ENCODE data around the gene IFNA13.
A peak's percentile ranks its signal among the peaks of the same experiment; 100 is the strongest.

IFNA13 gene

GRCh38 chr9:21317956-21318923 is 49.6 kb downstream of the IFNA13 start:
- no peak overlapping the region for H3K4me3 ChIP-seq (ENCODE audit: low read length)
- TF ChIP-seq, protein P1, sequence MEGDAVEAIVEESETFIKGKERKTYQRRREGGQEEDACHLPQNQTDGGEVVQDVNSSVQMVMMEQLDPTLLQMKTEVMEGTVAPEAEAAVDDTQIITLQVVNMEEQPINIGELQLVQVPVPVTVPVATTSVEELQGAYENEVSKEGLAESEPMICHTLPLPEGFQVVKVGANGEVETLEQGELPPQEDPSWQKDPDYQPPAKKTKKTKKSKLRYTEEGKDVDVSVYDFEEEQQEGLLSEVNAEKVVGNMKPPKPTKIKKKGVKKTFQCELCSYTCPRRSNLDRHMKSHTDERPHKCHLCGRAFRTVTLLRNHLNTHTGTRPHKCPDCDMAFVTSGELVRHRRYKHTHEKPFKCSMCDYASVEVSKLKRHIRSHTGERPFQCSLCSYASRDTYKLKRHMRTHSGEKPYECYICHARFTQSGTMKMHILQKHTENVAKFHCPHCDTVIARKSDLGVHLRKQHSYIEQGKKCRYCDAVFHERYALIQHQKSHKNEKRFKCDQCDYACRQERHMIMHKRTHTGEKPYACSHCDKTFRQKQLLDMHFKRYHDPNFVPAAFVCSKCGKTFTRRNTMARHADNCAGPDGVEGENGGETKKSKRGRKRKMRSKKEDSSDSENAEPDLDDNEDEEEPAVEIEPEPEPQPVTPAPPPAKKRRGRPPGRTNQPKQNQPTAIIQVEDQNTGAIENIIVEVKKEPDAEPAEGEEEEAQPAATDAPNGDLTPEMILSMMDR (conservative IDR thresholded peaks at IDR 0.05; ENCODE audit: low read depth, low read length), result peak; percentile 74
- no peak for DNase-seq (ENCODE audit: low read depth)
